GM12873 (cell line): ENCODE results near the gene SEL1L2.

Experiments
- TF ChIP-seq, protein P1 (sequence below): IDR thresholded peaks from 2 replicates; pipeline ENCODE4 v1.5.1; 2012; ENCODE audit warnings: low read depth, mild to moderate bottlenecking, moderate library complexity, low read length, control low read depth; ENCODE audit not compliant: insufficient read depth; ENCODE audit errors: missing control alignments

SEL1L2 gene

DNA sequence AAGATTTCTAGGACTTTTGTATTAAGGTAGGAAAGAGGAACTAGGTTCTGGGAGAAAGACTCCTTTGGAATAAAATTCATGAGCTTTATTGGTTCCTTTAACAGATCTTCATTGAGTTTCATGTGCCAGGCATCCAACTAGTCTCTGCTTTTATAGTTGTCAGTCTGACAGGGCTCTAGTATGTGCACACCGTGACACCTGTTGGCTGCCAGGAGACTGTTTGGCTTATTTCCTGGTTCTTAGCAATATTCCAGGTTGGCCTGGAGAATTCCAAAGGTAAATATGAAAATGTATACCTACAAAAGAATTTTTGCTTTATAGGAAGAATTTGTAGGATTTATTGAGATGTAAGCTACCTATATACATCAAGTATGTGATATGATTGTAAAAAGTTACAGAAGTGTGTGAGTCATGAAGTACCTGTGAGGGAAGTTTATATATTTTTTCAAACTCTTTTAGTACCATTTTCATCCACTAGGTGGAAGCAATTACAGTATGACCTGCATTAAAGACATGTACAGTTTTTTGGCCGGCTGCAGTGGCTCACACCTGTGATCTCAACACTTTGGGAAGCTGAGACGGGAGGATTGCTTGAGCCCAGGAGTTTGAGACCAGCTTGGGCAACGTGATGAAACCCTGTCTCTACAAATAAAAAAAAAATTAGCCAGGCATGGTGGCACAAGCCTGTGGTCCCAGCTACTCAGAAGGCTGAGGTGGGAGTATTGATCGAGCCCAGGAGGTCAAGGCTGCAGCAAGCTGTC lies 170.3 kb downstream of the SEL1L2 start:
- TF ChIP-seq, protein P1, sequence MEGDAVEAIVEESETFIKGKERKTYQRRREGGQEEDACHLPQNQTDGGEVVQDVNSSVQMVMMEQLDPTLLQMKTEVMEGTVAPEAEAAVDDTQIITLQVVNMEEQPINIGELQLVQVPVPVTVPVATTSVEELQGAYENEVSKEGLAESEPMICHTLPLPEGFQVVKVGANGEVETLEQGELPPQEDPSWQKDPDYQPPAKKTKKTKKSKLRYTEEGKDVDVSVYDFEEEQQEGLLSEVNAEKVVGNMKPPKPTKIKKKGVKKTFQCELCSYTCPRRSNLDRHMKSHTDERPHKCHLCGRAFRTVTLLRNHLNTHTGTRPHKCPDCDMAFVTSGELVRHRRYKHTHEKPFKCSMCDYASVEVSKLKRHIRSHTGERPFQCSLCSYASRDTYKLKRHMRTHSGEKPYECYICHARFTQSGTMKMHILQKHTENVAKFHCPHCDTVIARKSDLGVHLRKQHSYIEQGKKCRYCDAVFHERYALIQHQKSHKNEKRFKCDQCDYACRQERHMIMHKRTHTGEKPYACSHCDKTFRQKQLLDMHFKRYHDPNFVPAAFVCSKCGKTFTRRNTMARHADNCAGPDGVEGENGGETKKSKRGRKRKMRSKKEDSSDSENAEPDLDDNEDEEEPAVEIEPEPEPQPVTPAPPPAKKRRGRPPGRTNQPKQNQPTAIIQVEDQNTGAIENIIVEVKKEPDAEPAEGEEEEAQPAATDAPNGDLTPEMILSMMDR = peak; percentile 53

DNA sequence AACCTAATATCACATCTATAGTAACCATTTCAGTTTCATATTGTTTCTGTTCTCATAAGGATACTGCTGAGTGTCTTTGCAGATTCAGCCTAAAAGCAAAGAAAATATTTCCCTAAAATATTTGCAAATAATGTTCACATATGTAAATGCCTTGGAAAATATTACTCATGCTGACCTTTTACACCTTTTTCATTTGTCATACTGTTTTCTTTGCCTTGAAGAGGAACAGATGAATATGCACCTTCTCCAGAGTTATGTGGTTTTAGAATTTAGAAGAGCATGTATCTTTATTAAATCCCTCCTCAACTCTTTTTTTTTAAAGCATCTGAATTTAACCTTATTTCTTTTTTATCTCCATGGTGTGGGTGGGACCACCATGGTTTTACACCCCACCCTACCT lies 173.1 kb downstream of the SEL1L2 start:
- TF ChIP-seq, protein P1 = no peak

DNA sequence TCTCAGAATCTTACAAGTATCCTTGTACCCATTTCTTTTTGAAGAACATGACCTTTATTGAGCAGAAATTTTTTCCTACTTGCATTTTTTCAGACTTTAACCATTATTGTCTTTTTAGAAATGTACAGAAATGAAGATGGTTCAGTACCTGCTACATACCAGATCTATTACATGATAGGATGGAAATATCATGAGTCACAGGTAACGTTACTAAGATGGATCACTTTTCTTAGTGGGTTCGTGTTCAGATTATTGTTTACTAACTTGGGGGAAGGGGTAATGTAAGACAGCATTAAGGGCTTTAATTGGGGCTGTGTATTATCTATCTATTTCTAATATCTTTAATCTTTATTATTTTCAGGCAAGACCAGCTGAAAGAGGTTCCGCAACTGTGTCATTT lies 173.7 kb downstream of the SEL1L2 start:
- TF ChIP-seq, protein P1 = no peak

DNA sequence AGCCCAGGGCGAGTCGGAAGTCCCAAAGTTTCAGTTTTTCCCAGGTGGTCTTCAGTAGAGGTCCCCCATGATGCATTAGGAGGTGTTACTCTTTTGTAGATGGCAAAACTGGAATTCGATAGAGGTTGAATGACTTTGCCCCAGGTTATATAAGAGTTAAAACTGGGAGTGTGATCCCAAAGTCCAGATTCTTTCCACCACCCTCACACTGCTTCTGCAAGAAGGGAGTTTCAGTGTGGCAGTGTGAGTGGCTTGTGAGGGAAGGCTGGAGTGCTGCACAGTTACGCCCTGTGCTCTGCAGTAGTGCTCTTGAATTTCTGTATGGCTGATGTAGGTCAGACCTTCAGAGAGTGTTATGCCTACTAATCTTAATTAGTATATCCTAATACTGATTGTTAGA lies 175.7 kb downstream of the SEL1L2 start:
- TF ChIP-seq, protein P1 = no peak

DNA sequence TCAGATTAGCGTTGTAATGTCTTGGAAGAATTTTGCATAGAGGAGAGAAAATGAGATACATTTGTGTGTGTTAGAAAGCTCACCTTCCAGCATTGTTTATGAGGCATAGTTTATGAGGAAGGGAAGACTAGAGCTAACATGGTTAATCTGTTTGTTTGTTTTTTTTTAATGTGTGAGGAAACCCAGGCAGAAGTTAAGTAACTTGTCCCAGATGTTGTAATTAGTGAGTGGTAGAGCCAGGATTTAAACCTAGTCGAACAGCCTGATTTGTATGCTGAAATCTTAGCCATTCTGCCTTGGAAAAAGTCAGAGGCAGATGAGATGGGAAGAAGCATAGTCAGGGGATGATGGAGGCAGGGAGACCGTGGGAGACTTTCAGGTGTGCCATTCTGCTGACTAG lies 176.5 kb downstream of the SEL1L2 start:
- TF ChIP-seq, protein P1 = no peak

DNA sequence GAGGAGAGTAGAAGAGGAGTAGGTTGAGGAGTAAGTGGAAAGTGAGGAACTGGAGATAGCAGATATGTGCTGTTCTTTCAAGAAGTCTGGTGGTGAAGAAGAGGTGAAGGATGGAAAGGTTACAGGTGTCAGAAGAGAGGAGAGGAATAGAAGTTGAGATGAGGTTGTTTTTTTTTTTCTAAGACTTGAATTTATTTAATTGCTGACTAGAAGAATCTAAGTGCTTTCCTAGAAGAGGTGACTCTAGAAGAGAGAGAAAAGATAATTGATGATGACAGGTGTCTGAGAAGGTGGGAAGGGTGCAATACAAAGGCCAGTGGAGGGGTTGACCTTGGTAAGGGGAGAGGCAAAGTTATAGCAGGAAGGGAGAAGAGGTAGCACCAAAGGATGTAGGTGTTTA lies 180.0 kb downstream of the SEL1L2 start:
- TF ChIP-seq, protein P1 = no peak

DNA sequence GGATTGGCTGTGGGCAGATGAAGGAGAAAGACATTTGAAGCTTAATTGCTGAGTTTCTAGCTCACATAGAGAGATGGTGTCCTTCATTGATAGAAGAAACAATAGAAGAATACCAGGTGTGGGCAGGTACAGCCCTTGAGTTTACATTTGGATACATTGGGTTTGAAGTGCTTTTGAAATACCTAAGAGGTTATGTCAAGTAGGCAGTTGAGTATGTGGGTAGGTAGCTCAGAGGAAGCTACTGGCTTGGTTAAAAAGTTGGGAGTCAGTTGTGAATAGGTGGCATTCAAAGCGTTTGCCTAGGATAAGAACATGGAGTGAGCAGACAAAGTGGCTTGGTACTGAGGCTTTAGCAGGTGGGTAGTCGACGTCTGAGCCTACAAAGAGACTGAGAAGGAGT lies 180.6 kb downstream of the SEL1L2 start:
- TF ChIP-seq, protein P1 = no peak
